K562 (cell line): ENCODE measurements around the gene RPL29. TPM values are rescaled to one million over a fixed set of nuclear protein-coding genes. Genes with fewer than 3 reads are reported as not detected.

Experiments
- ATAC-seq: fragments of 200-7000 bp; cut with Tn5 transposase; 3 replicates; pipeline ENCODE4 v1.9.1; 2020; ENCODE audit warnings: moderate library complexity
- BruUV-seq: library from RNA; stranded (reverse); fragments of 400-500 nt; replicated peaks from 2 replicates; lab custom pipeline; 2021; lab: Mats Ljungman, UMichigan
- CTCF ChIA-PET: fragments of 300-600 bp; formaldehyde crosslinking; extraction: SDS; loops from one replicate; lab custom pipeline; 2021; ENCODE audit warnings: low intra/inter-chr PET ratio; lab: Yijun Ruan, JAX
- POLR2A ChIA-PET: fragments of 300-600, 350-650 bp; sonication (Branson Sonifier 250); formaldehyde crosslinking; extraction: SDS; loops from one replicate; lab custom pipeline; 2021; ENCODE audit warnings: antibody characterized with exemption, inconsistent platforms; lab: Yijun Ruan, JAX
- DNase-seq, 4 experiments: peaks; one replicate each; pipeline versions ENCODE4 v3.0.0 to v3.0.0-alpha.2; 2011 to 2018; ENCODE audit warnings: low spot score in 3 of 4, mixed read lengths in 3 of 4; ENCODE audit errors: extremely low read depth in 1 of 4
- FAIRE-seq: peaks from 2 replicates; lab custom pipeline; 2011; peaks lifted over from hg19 to GRCh38; lab: Jason Lieb, UNC
- H2AFZ ChIP-seq: 2 replicates; pipeline ENCODE4 v1.6.0; 2011; ENCODE audit warnings: low read depth, low read length, control low read depth, inconsistent platforms
- H3K27ac ChIP-seq: fragments of 200-600 bp; 3 replicates; pipeline ENCODE4 v1.8.0; 2011; ENCODE audit warnings: low read depth, mild to moderate bottlenecking, control low read depth, inconsistent platforms, low read length, moderate library complexity, mixed read lengths; ENCODE audit errors: extremely low read depth
- H3K27me3 ChIP-seq, 2 experiments: fragments of 300-600 bp in 1 of 2; 2 replicates in 1 of 2; 3 replicates in 1 of 2; pipeline versions ENCODE4 v1.6.0 to v1.8.0; 2011; ENCODE audit warnings: inconsistent platforms in 2 of 2, low read length in 2 of 2, mild to moderate bottlenecking in 1 of 2, mixed read lengths in 1 of 2, moderate library complexity in 1 of 2; ENCODE audit not compliant: control insufficient read depth in 2 of 2, insufficient read depth in 2 of 2
- H3K36me3 ChIP-seq: fragments of 300-600 bp; 3 replicates; pipeline ENCODE4 v1.8.0; 2011; ENCODE audit warnings: mild to moderate bottlenecking, low read length, inconsistent platforms; ENCODE audit not compliant: control insufficient read depth, insufficient read depth
- H3K4me1 ChIP-seq, 2 experiments: fragments of 200-600 bp in 1 of 2; replicated peaks in 1 of 2; 2 replicates in 1 of 2; 3 replicates in 1 of 2; pipeline versions ENCODE4 v1.5.1 to v1.8.0; 2011; ENCODE audit warnings: inconsistent platforms in 2 of 2, low read length in 2 of 2, mild to moderate bottlenecking in 1 of 2, mixed read lengths in 1 of 2, moderate library complexity in 1 of 2; ENCODE audit not compliant: control insufficient read depth in 2 of 2, insufficient read depth in 2 of 2
- H3K4me2 ChIP-seq: 2 replicates; pipeline ENCODE4 v1.6.1; 2011; ENCODE audit warnings: low read length, control low read depth, inconsistent platforms, mixed read lengths; ENCODE audit not compliant: insufficient read depth
- H3K4me3 ChIP-seq: fragments of 200-600 bp; sonication (generic), shearing (Covaris generic); 2 replicates; pipeline ENCODE4 v1.5.1; 2016; ENCODE audit warnings: control low read depth, inconsistent platforms
- H3K79me2 ChIP-seq: fragments of 200-600 bp; 3 replicates; pipeline ENCODE4 v1.8.0; 2011; ENCODE audit warnings: low read length, inconsistent platforms; ENCODE audit not compliant: control insufficient read depth, insufficient read depth
- H3K9ac ChIP-seq, 2 experiments: 2 replicates each; pipeline versions ENCODE4 v1.6.0 to v1.6.1; 2011; ENCODE audit warnings: low read depth in 2 of 2, low read length in 2 of 2, control low read depth in 1 of 2, inconsistent platforms in 1 of 2, mild to moderate bottlenecking in 1 of 2, mixed read lengths in 1 of 2; ENCODE audit not compliant: insufficient read depth in 1 of 2
- H3K9me1 ChIP-seq: one replicate; pipeline ENCODE4 v1.6.0; 2011; ENCODE audit warnings: inconsistent platforms, mild to moderate bottlenecking, low read length, moderate library complexity; ENCODE audit not compliant: control insufficient read depth, insufficient read depth
- H3K9me3 ChIP-seq: replicated peaks from 2 replicates; pipeline ENCODE4 v1.5.1; 2011; ENCODE audit warnings: low read depth, low read length, inconsistent platforms; ENCODE audit not compliant: control insufficient read depth, insufficient read depth
- H4K20me1 ChIP-seq: replicated peaks from 2 replicates; pipeline ENCODE4 v1.6.1; 2011; ENCODE audit warnings: low read length, inconsistent platforms, mixed read lengths; ENCODE audit not compliant: control insufficient read depth, insufficient read depth
- ZBTB7A ChIP-seq: IDR thresholded peaks from 2 replicates; pipeline ENCODE4 v1.6.1; 2011; ENCODE audit warnings: low read depth, mild to moderate bottlenecking, low read length, moderate library complexity, borderline replicate concordance; ENCODE audit not compliant: control insufficient read depth
- WGBS: fragments of 100-300 bp; shearing (Covaris generic); methylation state at CpG from one replicate; pipeline ENCODE4 v1.1.6; 2016; ENCODE audit warnings: low coverage, mixed read lengths; ENCODE audit not compliant: insufficient coverage; ENCODE audit errors: missing lambda C conversion rate; 5-methylcytosine and 5-hydroxymethylcytosine counted together
- in situ Hi-C: fragments of 300-500 bp; cut with MboI; formaldehyde crosslinking; loops from 4 replicates; pipeline ENCODE4 v1.15.0; 2018; ENCODE audit warnings: inconsistent platforms, mixed read lengths
- intact Hi-C: fragments of 100-400 bp; cut with micrococcal nuclease; formaldehyde crosslinking; loops from 2 replicates; pipeline ENCODE4 v1.14.2; 2022
- polyA plus RNA-seq, 8 experiments: library from polyadenylated mRNA; depleted of rRNA in 4 of 8; stranded (reverse) in 5 of 8; unstranded in 3 of 8; fragments of >200 nt; fragmentation: Nextera tagmentation in 2 of 8; fragmentation: Illumina TruSeq in 1 of 8; extraction: Ambion mirVana in 2 of 8; extraction: Trizol in 1 of 8; gene quantifications; 2 replicates each; pipeline versions ENCODE4 v1.2.1 to v1.2.3, GENCODE V29; 2011 to 2014; ENCODE audit warnings: inconsistent platforms in 1 of 8, missing spikeins in 1 of 8
- total RNA-seq, 7 experiments: library from RNA; depleted of rRNA in 6 of 7; stranded (reverse); fragments of >200 nt in 6 of 7; fragmentation: Illumina TruSeq in 2 of 7; extraction: Trizol in 2 of 7; gene quantifications; 2 replicates each; pipeline versions ENCODE4 v1.2.1 to v1.2.3, GENCODE V29; 2011 to 2021; ENCODE audit warnings: low replicate concordance in 1 of 7
- TF ChIP-seq, protein P1 (sequence below), 3 experiments: fragments of 200-800 bp in 1 of 3; sonication (Bioruptor generic) in 1 of 3; sonication (generic) in 1 of 3; formaldehyde crosslinking in 1 of 3; IDR thresholded peaks; 2 replicates each; pipeline versions ENCODE4 v1.6.1 to v1.8.0; 2016 to 2022; ENCODE audit warnings: mild to moderate bottlenecking in 2 of 3, missing compliant biosample characterization in 2 of 3, missing genetic modification characterization in 2 of 3, missing genetic modification reagents in 1 of 3

RPL29 gene
- total and polyA plus RNA-seq, 9 of the 15 experiments (the other 6 are each of a cell fraction or from before 2014, with no cell fraction given) = 568 to 1,475 (median 1,104) TPM

GRCh38 chr3:51994530-51994929, 1.2 kb downstream of the RPL29 start:
- TF ChIP-seq ZBTB7A = no peak
- TF ChIP-seq, protein P1, sequence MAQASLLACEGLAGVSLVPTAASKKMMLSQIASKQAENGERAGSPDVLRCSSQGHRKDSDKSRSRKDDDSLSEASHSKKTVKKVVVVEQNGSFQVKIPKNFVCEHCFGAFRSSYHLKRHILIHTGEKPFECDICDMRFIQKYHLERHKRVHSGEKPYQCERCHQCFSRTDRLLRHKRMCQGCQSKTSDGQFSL (CRISPR knock-in tag; IDR thresholded peaks at IDR 0.05) = 0 out of 2 replicates have a peak, but pooled peaks have one; percentile 35
- TF ChIP-seq, protein P1 (tag; IDR thresholded peaks at IDR 0.05) = no peak
- H3K4me2 ChIP-seq = peak overlapping the region; percentile 96
- DNase-seq (peak in 1 of 4 experiments; percentile 18), FAIRE-seq (no peak), ATAC-seq (no peak)
- H3K36me3 ChIP-seq = peaks cover 34% of the 10 kb centered on the region
- 0 out of 2 replicates have a peak, but pooled peaks cover 3% of the 10 kb centered on the region for H3K9me3 ChIP-seq
- H3K4me1 ChIP-seq = peaks cover 27 to 43% of the 10 kb centered on the region in 2 experiments
- peaks cover 37% of the 10 kb centered on the region for H3K79me2 ChIP-seq
- BruUV-seq = no TSS peak
- WGBS = no CpG with 5 or more reads among the region's 2 CpGs
- H3K9me1 ChIP-seq = no peaks in the 10 kb centered on the region
- in situ Hi-C loops = no loop called here
- peak overlapping the region; percentile 67 for H3K4me3 ChIP-seq
- CTCF ChIA-PET = no interaction called here
- H4K20me1 ChIP-seq = peaks cover 6% of the 10 kb centered on the region; the same call in 1 of the 2 replicates
- POLR2A ChIA-PET = interaction anchor here (0.7 to 6.0 kb wide), 5 partner anchors 8 to 62 kb away, joined by 3 to 105 read pairs (median 10); partner anchors contain the start of genes ABHD14B and ACY1
- no peaks in the 10 kb centered on the region for H3K27me3 ChIP-seq
- peak overlapping the region; percentile 96 to 99 for H3K9ac ChIP-seq
- no peak overlapping the region for H2AFZ ChIP-seq
- intact Hi-C loops = no loop called here
- peak overlapping the region; percentile 80 for H3K27ac ChIP-seq
